Neural progenitor cell (in vitro differentiated cells): ENCODE measurements around the gene ADK. TPM values are rescaled to one million over a fixed set of nuclear protein-coding genes. Genes with fewer than 3 reads are reported as not detected.

Experiments
- DNase-seq: peaks from one replicate; pipeline ENCODE4 v3.0.0-alpha.2; 2016; ENCODE audit warnings: low spot score
- H2AFZ ChIP-seq: fragments of 200-600 bp; sonication (generic); replicated peaks from 2 replicates; pipeline ENCODE4 v1.6.1; 2016; ENCODE audit warnings: antibody characterized with exemption
- H3F3A ChIP-seq: fragments of 200-600 bp; sonication (generic); 2 replicates; pipeline ENCODE4 v1.6.1; 2016; ENCODE audit warnings: antibody characterized with exemption, low read depth
- H3K27ac ChIP-seq: fragments of 200-600 bp; sonication (generic); 2 replicates; pipeline ENCODE4 v1.5.1; 2016; ENCODE audit warnings: mild to moderate bottlenecking
- H3K27me3 ChIP-seq: fragments of 200-600 bp; sonication (generic); 2 replicates; pipeline ENCODE4 v1.6.1; 2016; ENCODE audit warnings: mild to moderate bottlenecking, moderate library complexity
- H3K36me3 ChIP-seq: fragments of 200-600 bp; sonication (generic); 2 replicates; pipeline ENCODE4 v1.5.1; 2016
- H3K4me1 ChIP-seq: fragments of 200-600 bp; sonication (generic); 2 replicates; pipeline ENCODE4 v1.6.1; 2016; ENCODE audit warnings: mixed run types
- H3K4me2 ChIP-seq: fragments of 200-600 bp; sonication (generic); 2 replicates; pipeline ENCODE4 v1.6.1; 2016
- H3K4me3 ChIP-seq: fragments of 200-600 bp; sonication (generic); 2 replicates; pipeline ENCODE4 v1.5.1; 2016
- H3K79me2 ChIP-seq: fragments of 200-600 bp; sonication (generic); 2 replicates; pipeline ENCODE4 v1.6.1; 2016; ENCODE audit warnings: low read depth
- H3K9ac ChIP-seq: fragments of 200-600 bp; sonication (generic); 2 replicates; pipeline ENCODE4 v1.6.1; 2016
- H3K9me3 ChIP-seq: fragments of 200-600 bp; sonication (generic); 2 replicates; pipeline ENCODE4 v1.5.1; 2016; ENCODE audit warnings: low read depth
- H4K20me1 ChIP-seq: fragments of 200-600 bp; sonication (generic); 2 replicates; pipeline ENCODE4 v1.6.1; 2016; ENCODE audit warnings: low read depth
- H3K27ac Mint-ChIP-seq: 3 replicates; pipeline ENCODE4 v1.8.0; 2021; ENCODE audit warnings: mixed read lengths
- H3K27me3 Mint-ChIP-seq: 2 replicates; pipeline ENCODE4 v1.8.0; 2022; ENCODE audit warnings: low read depth, mild to moderate bottlenecking, inconsistent platforms, moderate library complexity, mixed read lengths; ENCODE audit not compliant: insufficient read depth
- H3K36me3 Mint-ChIP-seq: 3 replicates; pipeline ENCODE4 v1.8.0; 2021; ENCODE audit warnings: mixed read lengths
- H3K4me1 Mint-ChIP-seq: 3 replicates; pipeline ENCODE4 v1.8.0; 2021; ENCODE audit warnings: mixed read lengths
- H3K4me3 Mint-ChIP-seq: 3 replicates; pipeline ENCODE4 v1.8.0; 2021; ENCODE audit warnings: mild to moderate bottlenecking, moderate library complexity, mixed read lengths
- H3K9me3 Mint-ChIP-seq: 3 replicates; pipeline ENCODE4 v1.8.0; 2020; ENCODE audit warnings: mixed read lengths
- CTCF ChIP-seq: fragments of 200-600 bp; sonication (generic); IDR thresholded peaks from 2 replicates; pipeline ENCODE4 v1.5.1; 2017; ENCODE audit warnings: antibody characterized with exemption, mild to moderate bottlenecking
- EZH2 ChIP-seq: fragments of 200-600 bp; sonication (generic); IDR thresholded peaks from 2 replicates; pipeline ENCODE4 v1.6.1; 2017; ENCODE audit warnings: antibody characterized with exemption, mild to moderate bottlenecking, moderate library complexity
- EZH2phosphoT487 ChIP-seq: fragments of 200-600 bp; sonication (generic); IDR thresholded peaks from 2 replicates; pipeline ENCODE4 v1.6.1; 2017; ENCODE audit warnings: antibody characterized with exemption
- total RNA-seq: library from RNA; depleted of rRNA; stranded (reverse); fragments of >200 nt; gene quantifications from 2 replicates; pipeline ENCODE4 v1.2.3, GENCODE V29; 2015; ENCODE audit warnings: low replicate concordance

The ADK gene
- total RNA-seq, 1 donor from 2014 or later = 50.9 TPM

- no peak overlapping the region for H3K4me3 Mint-ChIP-seq
- Histone ChIP-seq H3F3A (no peaks in the 10 kb centered on the region), H3K27me3 (no peaks in the 10 kb centered on the region), H4K20me1 (no peaks in the 10 kb centered on the region), H3K27ac (no peak overlapping the region), H3K9ac (no peak overlapping the region), H3K4me3 (no peak overlapping the region), H3K4me1 (no peaks in the 10 kb centered on the region), H3K79me2 (no peaks in the 10 kb centered on the region), H3K4me2 (no peak overlapping the region), H3K9me3 (no peaks in the 10 kb centered on the region), H3K36me3 (no peaks in the 10 kb centered on the region), H2AFZ (no peak overlapping the region)
- no peaks in the 10 kb centered on the region for H3K27me3 Mint-ChIP-seq
- H3K9me3 Mint-ChIP-seq = peaks cover 7% of the 10 kb centered on the region
- TF ChIP-seq CTCF (no peak), EZH2 (no peak), EZH2phosphoT487 (no peak)
- no peak overlapping the region for H3K27ac Mint-ChIP-seq
- peaks cover 12% of the 10 kb centered on the region for H3K36me3 Mint-ChIP-seq
- H3K4me1 Mint-ChIP-seq = no peaks in the 10 kb centered on the region
- DNase-seq = no peak
Observed at GRCh38 chr10:74599672-74600071, 448.7 kb downstream of the ADK start.

GRCh38 chr10:74600170-74600569 is 449.1 kb downstream of the ADK start:
- H4K20me1 ChIP-seq = no peaks in the 10 kb centered on the region
- H3K27me3 ChIP-seq = no peaks in the 10 kb centered on the region
- no peak overlapping the region for H3K9ac ChIP-seq
- H3K4me1 ChIP-seq = no peaks in the 10 kb centered on the region
- Mint-ChIP-seq H3K9me3 (peaks cover 9% of the 10 kb centered on the region), H3K27me3 (no peaks in the 10 kb centered on the region), H3K4me1 (no peaks in the 10 kb centered on the region), H3K27ac (no peak overlapping the region), H3K4me3 (no peak overlapping the region), H3K36me3 (peaks cover 12% of the 10 kb centered on the region)
- H3K36me3 ChIP-seq = no peaks in the 10 kb centered on the region
- no peak for DNase-seq
- H3K4me2 ChIP-seq = no peak overlapping the region
- H3K27ac ChIP-seq = no peak overlapping the region
- no peak overlapping the region for H3K4me3 ChIP-seq
- no peak overlapping the region for H2AFZ ChIP-seq
- H3F3A ChIP-seq = no peaks in the 10 kb centered on the region
- H3K79me2 ChIP-seq = no peaks in the 10 kb centered on the region
- TF ChIP-seq CTCF = no peak
- TF ChIP-seq EZH2phosphoT487 = no peak
- TF ChIP-seq EZH2 = no peak
- no peaks in the 10 kb centered on the region for H3K9me3 ChIP-seq

GRCh38 chr10:74602576-74602975 is 451.6 kb downstream of the ADK start:
- Histone ChIP-seq H4K20me1 (no peaks in the 10 kb centered on the region), H3K79me2 (no peaks in the 10 kb centered on the region), H3K4me2 (no peak overlapping the region), H3K27ac (no peak overlapping the region), H3K9ac (no peak overlapping the region), H3K4me3 (no peak overlapping the region), H3K27me3 (no peaks in the 10 kb centered on the region), H3K9me3 (no peaks in the 10 kb centered on the region), H3F3A (no peaks in the 10 kb centered on the region), H2AFZ (no peak overlapping the region), H3K4me1 (no peaks in the 10 kb centered on the region), H3K36me3 (no peaks in the 10 kb centered on the region)
- peaks cover 12% of the 10 kb centered on the region for H3K36me3 Mint-ChIP-seq
- no peaks in the 10 kb centered on the region for H3K27me3 Mint-ChIP-seq
- H3K4me1 Mint-ChIP-seq = no peaks in the 10 kb centered on the region
- H3K9me3 Mint-ChIP-seq = peaks cover 11% of the 10 kb centered on the region
- H3K27ac Mint-ChIP-seq = no peak overlapping the region
- no peak for DNase-seq
- no peak overlapping the region for H3K4me3 Mint-ChIP-seq
- no peak for TF ChIP-seq EZH2phosphoT487
- no peak for TF ChIP-seq CTCF
- no peak for TF ChIP-seq EZH2
